Measurements from ENCODE around the gene ITPRIP.

The ITPRIP gene

GRCh38 chr10:104340111-104340526 is 1.9 kb upstream of the ITPRIP start:
- no peak for TF ChIP-seq EGR1 (IDR thresholded peaks at IDR 0.05)
- TF ChIP-seq CEBPB (IDR thresholded peaks at IDR 0.05) = no peak
- TF ChIP-seq FOXM1 (IDR thresholded peaks at IDR 0.05; ENCODE audit: borderline replicate concordance, low read depth) = no peak
- TF ChIP-seq, protein P1, sequence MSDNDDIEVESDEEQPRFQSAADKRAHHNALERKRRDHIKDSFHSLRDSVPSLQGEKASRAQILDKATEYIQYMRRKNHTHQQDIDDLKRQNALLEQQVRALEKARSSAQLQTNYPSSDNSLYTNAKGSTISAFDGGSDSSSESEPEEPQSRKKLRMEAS (IDR thresholded peaks at IDR 0.05) = no peak
- TF ChIP-seq CREB1 (IDR thresholded peaks at IDR 0.05; ENCODE audit: low read depth) = no peak
- TF ChIP-seq NFIC (IDR thresholded peaks at IDR 0.05) = no peak
- TF ChIP-seq, protein P2, sequence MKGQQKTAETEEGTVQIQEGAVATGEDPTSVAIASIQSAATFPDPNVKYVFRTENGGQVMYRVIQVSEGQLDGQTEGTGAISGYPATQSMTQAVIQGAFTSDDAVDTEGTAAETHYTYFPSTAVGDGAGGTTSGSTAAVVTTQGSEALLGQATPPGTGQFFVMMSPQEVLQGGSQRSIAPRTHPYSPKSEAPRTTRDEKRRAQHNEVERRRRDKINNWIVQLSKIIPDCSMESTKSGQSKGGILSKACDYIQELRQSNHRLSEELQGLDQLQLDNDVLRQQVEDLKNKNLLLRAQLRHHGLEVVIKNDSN (IDR thresholded peaks at IDR 0.05) = no peak
- no peak for TF ChIP-seq RAD21 (IDR thresholded peaks at IDR 0.05; ENCODE audit: low read depth)
- TF ChIP-seq YY1 (IDR thresholded peaks at IDR 0.05; ENCODE audit: low read depth) = no peak
- TF ChIP-seq, protein P3, sequence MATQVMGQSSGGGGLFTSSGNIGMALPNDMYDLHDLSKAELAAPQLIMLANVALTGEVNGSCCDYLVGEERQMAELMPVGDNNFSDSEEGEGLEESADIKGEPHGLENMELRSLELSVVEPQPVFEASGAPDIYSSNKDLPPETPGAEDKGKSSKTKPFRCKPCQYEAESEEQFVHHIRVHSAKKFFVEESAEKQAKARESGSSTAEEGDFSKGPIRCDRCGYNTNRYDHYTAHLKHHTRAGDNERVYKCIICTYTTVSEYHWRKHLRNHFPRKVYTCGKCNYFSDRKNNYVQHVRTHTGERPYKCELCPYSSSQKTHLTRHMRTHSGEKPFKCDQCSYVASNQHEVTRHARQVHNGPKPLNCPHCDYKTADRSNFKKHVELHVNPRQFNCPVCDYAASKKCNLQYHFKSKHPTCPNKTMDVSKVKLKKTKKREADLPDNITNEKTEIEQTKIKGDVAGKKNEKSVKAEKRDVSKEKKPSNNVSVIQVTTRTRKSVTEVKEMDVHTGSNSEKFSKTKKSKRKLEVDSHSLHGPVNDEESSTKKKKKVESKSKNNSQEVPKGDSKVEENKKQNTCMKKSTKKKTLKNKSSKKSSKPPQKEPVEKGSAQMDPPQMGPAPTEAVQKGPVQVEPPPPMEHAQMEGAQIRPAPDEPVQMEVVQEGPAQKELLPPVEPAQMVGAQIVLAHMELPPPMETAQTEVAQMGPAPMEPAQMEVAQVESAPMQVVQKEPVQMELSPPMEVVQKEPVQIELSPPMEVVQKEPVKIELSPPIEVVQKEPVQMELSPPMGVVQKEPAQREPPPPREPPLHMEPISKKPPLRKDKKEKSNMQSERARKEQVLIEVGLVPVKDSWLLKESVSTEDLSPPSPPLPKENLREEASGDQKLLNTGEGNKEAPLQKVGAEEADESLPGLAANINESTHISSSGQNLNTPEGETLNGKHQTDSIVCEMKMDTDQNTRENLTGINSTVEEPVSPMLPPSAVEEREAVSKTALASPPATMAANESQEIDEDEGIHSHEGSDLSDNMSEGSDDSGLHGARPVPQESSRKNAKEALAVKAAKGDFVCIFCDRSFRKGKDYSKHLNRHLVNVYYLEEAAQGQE (IDR thresholded peaks at IDR 0.05; ENCODE audit: low read depth) = no peak
- TF ChIP-seq TAF1 (IDR thresholded peaks at IDR 0.05; ENCODE audit: low read depth) = no peak
- TF ChIP-seq TCF12 (IDR thresholded peaks at IDR 0.05; ENCODE audit: low read depth) = no peak
- TF ChIP-seq ZBTB7A (IDR thresholded peaks at IDR 0.05; ENCODE audit: low read depth) = no peak
- TF ChIP-seq TEAD4 (IDR thresholded peaks at IDR 0.05) = no peak
- TF ChIP-seq EP300 (IDR thresholded peaks at IDR 0.05; ENCODE audit: borderline replicate concordance) = no peak

- TF ChIP-seq RAD21 (IDR thresholded peaks at IDR 0.05; ENCODE audit: low read depth) = no peak
- no peak for TF ChIP-seq YY1 (IDR thresholded peaks at IDR 0.05; ENCODE audit: low read depth)
- TF ChIP-seq TCF12 (IDR thresholded peaks at IDR 0.05; ENCODE audit: low read depth) = no peak
- TF ChIP-seq, protein P3 (IDR thresholded peaks at IDR 0.05; ENCODE audit: low read depth) = no peak
- no peak for TF ChIP-seq ZBTB7A (IDR thresholded peaks at IDR 0.05; ENCODE audit: low read depth)
- TF ChIP-seq, protein P2 (IDR thresholded peaks at IDR 0.05) = no peak
- TF ChIP-seq, protein P1 (IDR thresholded peaks at IDR 0.05) = no peak
- TF ChIP-seq CEBPB (IDR thresholded peaks at IDR 0.05) = no peak
- no peak for TF ChIP-seq EP300 (IDR thresholded peaks at IDR 0.05; ENCODE audit: borderline replicate concordance)
- TF ChIP-seq NFIC (IDR thresholded peaks at IDR 0.05) = no peak
- TF ChIP-seq TEAD4 (IDR thresholded peaks at IDR 0.05) = no peak
- no peak for TF ChIP-seq CREB1 (IDR thresholded peaks at IDR 0.05; ENCODE audit: low read depth)
- no peak for TF ChIP-seq EGR1 (IDR thresholded peaks at IDR 0.05)
- TF ChIP-seq FOXM1 (IDR thresholded peaks at IDR 0.05; ENCODE audit: borderline replicate concordance, low read depth) = no peak
- no peak for TF ChIP-seq TAF1 (IDR thresholded peaks at IDR 0.05; ENCODE audit: low read depth)
Observed at GRCh38 chr10:104339469-104340110, 1.3 kb upstream of the ITPRIP start.

DNA sequence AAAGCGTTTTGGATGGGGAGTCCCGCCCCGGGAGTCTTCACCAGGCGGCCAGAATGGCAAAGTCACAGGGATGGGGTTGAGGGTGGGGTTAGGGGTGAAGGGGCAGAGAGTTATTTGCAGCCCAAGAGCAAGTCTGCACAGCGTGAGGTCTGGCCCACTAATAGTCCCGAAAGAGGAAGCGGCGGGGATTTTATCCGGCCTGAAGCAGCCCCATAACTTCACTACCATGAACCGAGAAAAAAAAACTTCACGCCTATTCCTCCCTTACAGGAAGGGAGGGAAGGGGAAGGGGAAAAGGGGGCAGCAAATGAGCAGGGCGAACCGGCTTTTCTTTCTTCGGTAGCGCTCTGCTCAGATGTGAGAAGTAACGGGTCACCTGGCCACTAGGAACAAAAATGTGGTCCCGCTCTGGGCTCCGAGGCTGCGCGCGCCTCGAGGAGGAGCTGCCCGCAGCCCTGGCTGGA is 712 bp downstream of the ITPRIP start:
- TF ChIP-seq RAD21 (IDR thresholded peaks at IDR 0.05; ENCODE audit: low read depth) = no peak
- TF ChIP-seq ZBTB7A (IDR thresholded peaks at IDR 0.05; ENCODE audit: low read depth) = no peak
- no peak for TF ChIP-seq CREB1 (IDR thresholded peaks at IDR 0.05; ENCODE audit: low read depth)
- TF ChIP-seq TAF1 (IDR thresholded peaks at IDR 0.05; ENCODE audit: low read depth) = no peak
- TF ChIP-seq, protein P3 (IDR thresholded peaks at IDR 0.05; ENCODE audit: low read depth) = no peak
- TF ChIP-seq CEBPB (IDR thresholded peaks at IDR 0.05) = no peak
- TF ChIP-seq, protein P2 (IDR thresholded peaks at IDR 0.05) = no peak
- no peak for TF ChIP-seq TEAD4 (IDR thresholded peaks at IDR 0.05)

All from Ishikawa (cell line).